HUES48 (cell line): ENCODE measurements around the gene PCDHGC3.

Experiments used
- H3K27ac ChIP-seq: one replicate; pipeline ENCODE4 v1.7.0; 2013; ENCODE audit warnings: low read depth, low read length, inconsistent platforms
- H3K27me3 ChIP-seq: 2 replicates; pipeline ENCODE4 v1.6.1; 2013; ENCODE audit warnings: mild to moderate bottlenecking, low read length; ENCODE audit not compliant: control insufficient read depth, insufficient read depth
- H3K36me3 ChIP-seq: 2 replicates; pipeline ENCODE4 v1.6.1; 2013; ENCODE audit warnings: low read length; ENCODE audit not compliant: control insufficient read depth, insufficient read depth
- H3K4me1 ChIP-seq: 2 replicates; pipeline ENCODE4 v1.6.1; 2013; ENCODE audit warnings: mild to moderate bottlenecking, low read length; ENCODE audit not compliant: control insufficient read depth, insufficient read depth
- H3K4me3 ChIP-seq: 2 replicates; pipeline ENCODE4 v1.5.1; 2013; ENCODE audit warnings: mild to moderate bottlenecking, low read depth, low read length
- H3K9ac ChIP-seq: 2 replicates; pipeline ENCODE4 v1.6.1; 2013; ENCODE audit warnings: mild to moderate bottlenecking, low read depth, low read length, moderate library complexity
- H3K9me3 ChIP-seq: 2 replicates; pipeline ENCODE4 v1.6.1; 2013; ENCODE audit warnings: low read length; ENCODE audit not compliant: control insufficient read depth, insufficient read depth

Gene PCDHGC3

DNA sequence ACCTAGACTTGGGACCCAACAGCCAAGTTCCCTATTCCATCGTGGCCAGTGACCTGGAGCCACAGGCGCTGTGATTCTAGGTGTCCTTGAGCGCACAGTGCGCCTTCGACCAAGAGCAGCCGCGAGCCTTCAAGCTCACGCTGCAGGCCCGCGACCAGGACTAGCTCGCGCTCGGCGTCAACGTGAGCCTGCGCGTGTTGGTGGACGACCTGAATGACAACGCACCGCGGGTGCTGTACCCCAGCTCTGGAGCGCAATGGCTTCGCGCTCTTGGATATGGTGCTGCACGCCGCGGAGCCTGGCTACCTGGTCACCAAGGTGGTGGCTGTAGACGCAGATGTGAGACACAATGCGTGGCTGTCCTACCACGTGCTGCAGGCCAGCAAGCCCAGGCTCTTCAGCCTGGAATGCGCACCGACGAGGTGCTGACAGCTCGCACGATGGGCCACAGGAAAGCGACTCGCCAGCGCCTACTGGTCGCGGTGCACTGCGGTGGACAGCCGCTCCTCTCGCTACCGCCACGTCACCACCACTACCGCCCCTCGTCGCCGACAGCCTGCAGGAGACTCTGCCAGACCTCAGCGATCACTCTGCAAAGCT, 34.1 kb upstream of the PCDHGC3 start:
- Histone ChIP-seq H3K9ac (no peak overlapping the region), H3K36me3 (no peaks in the 10 kb centered on the region), H3K4me1 (peaks cover 4% of the 10 kb centered on the region; the same call in 1 of the 2 replicates), H3K9me3 (no peaks in the 10 kb centered on the region), H3K4me3 (no peak overlapping the region), H3K27ac (no peak overlapping the region), H3K27me3 (no peaks in the 10 kb centered on the region)

DNA sequence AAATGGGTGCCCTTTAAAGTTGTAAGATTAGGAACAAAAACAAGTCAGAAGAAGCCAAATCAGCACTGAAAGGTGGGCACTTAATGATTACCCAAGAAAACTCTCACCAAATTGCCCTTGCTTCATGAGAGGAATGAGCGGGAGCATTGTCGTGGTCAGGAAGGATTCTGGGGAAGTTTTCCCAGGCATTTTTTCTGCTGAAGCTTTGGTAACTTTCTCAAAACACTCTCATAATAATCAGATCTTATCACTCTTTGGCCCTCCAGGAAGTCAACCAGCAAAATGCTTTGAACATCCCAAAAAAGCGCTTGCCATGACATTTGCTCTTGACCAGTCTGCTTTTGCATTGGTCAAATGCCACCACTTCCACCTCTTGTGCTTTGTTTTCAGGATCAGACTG, 10.4 kb upstream of the PCDHGC3 start:
- Histone ChIP-seq H3K36me3 (no peaks in the 10 kb centered on the region), H3K4me3 (no peak overlapping the region), H3K27me3 (no peaks in the 10 kb centered on the region), H3K4me1 (no peaks in the 10 kb centered on the region), H3K27ac (no peak overlapping the region), H3K9ac (no peak overlapping the region), H3K9me3 (no peaks in the 10 kb centered on the region)

DNA sequence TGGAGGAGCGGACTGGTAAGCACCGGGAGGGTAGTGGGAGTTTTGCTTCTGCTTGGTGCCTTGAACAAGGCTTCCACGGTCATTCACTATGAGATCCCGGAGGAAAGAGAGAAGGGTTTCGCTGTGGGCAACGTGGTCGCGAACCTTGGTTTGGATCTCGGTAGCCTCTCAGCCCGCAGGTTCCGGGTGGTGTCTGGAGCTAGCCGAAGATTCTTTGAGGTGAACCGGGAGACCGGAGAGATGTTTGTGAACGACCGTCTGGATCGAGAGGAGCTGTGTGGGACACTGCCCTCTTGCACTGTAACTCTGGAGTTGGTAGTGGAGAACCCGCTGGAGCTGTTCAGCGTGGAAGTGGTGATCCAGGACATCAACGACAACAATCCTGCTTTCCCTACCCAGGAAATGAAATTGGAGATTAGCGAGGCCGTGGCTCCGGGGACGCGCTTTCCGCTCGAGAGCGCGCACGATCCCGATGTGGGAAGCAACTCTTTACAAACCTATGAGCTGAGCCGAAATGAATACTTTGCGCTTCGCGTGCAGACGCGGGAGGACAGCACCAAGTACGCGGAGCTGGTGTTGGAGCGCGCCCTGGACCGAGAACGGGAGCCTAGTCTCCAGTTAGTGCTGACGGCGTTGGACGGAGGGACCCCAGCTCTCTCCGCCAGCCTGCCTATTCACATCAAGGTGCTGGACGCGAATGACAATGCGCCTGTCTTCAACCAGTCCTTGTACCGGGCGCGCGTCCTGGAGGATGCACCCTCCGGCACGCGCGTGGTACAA, 556 bp downstream of the PCDHGC3 start:
- Histone ChIP-seq H3K27ac (peak overlapping the region; percentile 40), H3K9me3 (no peaks in the 10 kb centered on the region; the same call in 1 of the 2 replicates), H3K27me3 (peaks cover 45% of the 10 kb centered on the region), H3K4me3 (peak overlapping the region; percentile 75), H3K9ac (peak overlapping the region; percentile 53; the same call in 1 of the 2 replicates), H3K36me3 (no peaks in the 10 kb centered on the region), H3K4me1 (peaks cover 4% of the 10 kb centered on the region)

- Histone ChIP-seq H3K9ac (no peak overlapping the region), H3K4me3 (peak overlapping the region; percentile 75; the same call in 1 of the 2 replicates), H3K9me3 (no peaks in the 10 kb centered on the region; the same call in 1 of the 2 replicates), H3K36me3 (no peaks in the 10 kb centered on the region), H3K27me3 (peaks cover 45% of the 10 kb centered on the region), H3K4me1 (peaks cover 4% of the 10 kb centered on the region), H3K27ac (no peak overlapping the region)
These were observed 1.3 kb downstream of the PCDHGC3 start for GRCh38 chr5:141477044-141477575.

- H3K4me3 ChIP-seq, result no peak overlapping the region
- H3K9ac ChIP-seq, result no peak overlapping the region
- peaks cover 45% of the 10 kb centered on the region for H3K27me3 ChIP-seq
- no peaks in the 10 kb centered on the region for H3K36me3 ChIP-seq
- no peaks in the 10 kb centered on the region; the same call in 1 of the 2 replicates for H3K9me3 ChIP-seq
- no peak overlapping the region for H3K27ac ChIP-seq
- peaks cover 4% of the 10 kb centered on the region for H3K4me1 ChIP-seq
These were observed 2.0 kb downstream of the PCDHGC3 start for GRCh38 chr5:141477815-141478214.

DNA sequence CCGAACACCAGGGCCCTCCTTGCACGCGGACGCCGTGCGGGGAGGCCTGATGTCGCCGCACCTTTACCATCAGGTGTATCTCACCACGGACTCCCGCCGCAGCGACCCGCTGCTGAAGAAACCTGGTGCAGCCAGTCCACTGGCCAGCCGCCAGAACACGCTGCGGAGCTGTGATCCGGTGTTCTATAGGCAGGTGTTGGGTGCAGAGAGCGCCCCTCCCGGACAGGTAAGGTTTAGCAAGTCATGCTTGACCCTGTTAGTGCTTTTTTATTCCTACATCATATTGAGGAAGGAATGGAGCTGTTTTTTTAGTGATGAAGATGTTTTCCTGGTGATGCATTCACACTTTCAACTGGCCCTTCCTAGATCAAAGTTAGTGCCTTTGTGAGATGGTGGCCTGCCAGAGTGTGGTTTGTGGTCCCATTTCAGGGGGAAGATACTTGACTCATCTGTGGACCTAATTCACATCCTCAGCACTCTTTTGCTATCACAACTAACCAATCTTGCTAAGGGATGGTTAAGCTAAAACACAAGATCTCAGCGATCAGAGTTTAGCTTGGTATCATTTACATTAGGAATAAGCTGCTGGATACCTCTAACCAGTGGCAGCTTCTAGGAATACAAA, 2.7 kb downstream of the PCDHGC3 start:
- no peak overlapping the region for H3K4me3 ChIP-seq
- no peak overlapping the region for H3K9ac ChIP-seq
- peaks cover 6% of the 10 kb centered on the region for H3K4me1 ChIP-seq
- no peak overlapping the region for H3K27ac ChIP-seq
- H3K36me3 ChIP-seq, result no peaks in the 10 kb centered on the region
- peaks cover 45% of the 10 kb centered on the region for H3K27me3 ChIP-seq
- no peaks in the 10 kb centered on the region; the same call in 1 of the 2 replicates for H3K9me3 ChIP-seq

DNA sequence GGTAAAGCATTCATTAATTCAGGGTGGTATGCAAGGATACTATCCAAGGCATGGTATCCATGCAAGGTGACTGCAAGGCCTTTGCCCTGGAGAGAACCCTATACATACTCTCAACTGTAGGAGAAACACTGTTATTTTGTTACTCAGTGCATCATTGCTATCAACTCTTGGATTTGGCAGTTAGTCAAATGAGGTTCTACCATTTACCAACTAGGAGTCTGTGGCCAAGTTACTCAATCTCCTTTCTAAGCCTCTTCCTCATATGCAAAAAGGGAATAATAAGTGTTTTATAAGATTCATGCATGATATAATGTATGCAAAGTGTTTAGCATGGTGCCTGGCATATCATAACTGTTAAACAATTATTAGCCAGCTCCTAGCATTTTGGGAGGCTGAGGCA, 4.0 kb downstream of the PCDHGC3 start:
- Histone ChIP-seq H3K9me3 (no peaks in the 10 kb centered on the region; the same call in 1 of the 2 replicates), H3K27ac (no peak overlapping the region), H3K4me1 (peaks cover 17% of the 10 kb centered on the region), H3K4me3 (no peak overlapping the region), H3K9ac (no peak overlapping the region), H3K27me3 (peaks cover 37% of the 10 kb centered on the region), H3K36me3 (no peaks in the 10 kb centered on the region)

DNA sequence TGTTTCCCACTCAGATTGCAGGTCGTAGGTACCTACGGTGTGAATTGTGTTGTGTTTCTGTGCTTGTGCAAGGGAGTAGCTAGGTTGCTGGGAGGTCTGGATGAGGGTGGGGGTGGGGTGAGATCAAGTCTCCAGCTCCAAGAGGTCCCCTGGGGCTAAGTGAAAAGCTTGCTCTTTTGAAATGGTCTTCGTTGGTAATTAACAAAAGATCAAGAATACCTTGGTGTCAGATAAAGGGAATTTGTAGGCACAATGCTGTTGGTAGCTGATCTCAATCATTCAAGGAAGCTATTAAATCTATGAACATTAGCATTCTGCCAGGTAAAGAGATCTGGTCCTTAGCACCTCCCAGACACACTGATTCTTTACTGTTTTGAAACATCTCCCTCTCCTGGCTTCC, 8.1 kb downstream of the PCDHGC3 start:
- H3K27me3 ChIP-seq, result peaks cover 39% of the 10 kb centered on the region
- no peaks in the 10 kb centered on the region for H3K36me3 ChIP-seq
- H3K9ac ChIP-seq, result no peak overlapping the region
- no peaks in the 10 kb centered on the region for H3K9me3 ChIP-seq
- peak overlapping the region; percentile 70 for H3K4me3 ChIP-seq
- H3K4me1 ChIP-seq, result peaks cover 18% of the 10 kb centered on the region
- peak overlapping the region; percentile 71 for H3K27ac ChIP-seq

DNA sequence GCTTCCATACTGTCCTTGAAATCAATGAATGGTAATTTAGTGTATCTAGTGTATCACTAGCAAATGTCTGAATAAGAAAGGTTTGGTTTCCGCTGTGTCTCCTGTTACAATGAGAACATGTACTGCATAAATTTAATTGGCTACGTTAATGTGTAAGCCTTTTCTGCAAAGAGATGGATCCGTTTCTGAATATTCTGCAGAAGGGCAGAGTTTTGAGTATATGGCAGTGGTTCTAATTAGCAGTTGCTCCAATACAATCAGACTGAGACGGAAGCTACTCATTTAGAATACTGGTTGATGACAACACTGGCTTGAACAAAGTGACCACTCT, 8.5 kb downstream of the PCDHGC3 start:
- H3K9ac ChIP-seq, result no peak overlapping the region

GRCh38 chr5:141484641-141485311, 9.0 kb downstream of the PCDHGC3 start, which contains the start of gene PCDHGC4:
TSS of gene PCDHGC4 (plus strand) at chr5:141485030. CDS start at chr5:141485174, 144 bp downstream.
- peak within 1 kb of the TSS; percentile 70 for H3K4me3 ChIP-seq
- peak within 1 kb of the TSS; percentile 71 for H3K27ac ChIP-seq
- H3K9me3 ChIP-seq, result no peaks in the 10 kb centered on the region
- H3K27me3 ChIP-seq, result peaks cover 48% of the 10 kb centered on the region
- H3K9ac ChIP-seq, result no peak within 1 kb of the TSS
- peaks cover 18% of the 10 kb centered on the region for H3K4me1 ChIP-seq
- H3K36me3 ChIP-seq, result no peaks in the 10 kb centered on the region

More for the DNA sequence above, 8.5 kb downstream of the PCDHGC3 start:
- H3K4me3 ChIP-seq, result peak overlapping the region; percentile 70
- no peaks in the 10 kb centered on the region for H3K9me3 ChIP-seq
- peaks cover 18% of the 10 kb centered on the region for H3K4me1 ChIP-seq
- no peaks in the 10 kb centered on the region for H3K36me3 ChIP-seq
- H3K27ac ChIP-seq, result peak overlapping the region; percentile 71
- peaks cover 43% of the 10 kb centered on the region for H3K27me3 ChIP-seq
